Stimulated activated memory B cell treated with anti-CD40 and anti-IgM and Interleukin-4, amounts not matched to agents 10 μg/mL and 1 μg/mL and 100 μg/mL, for 72 hours (primary cell): Measurements from ENCODE around the gene GUCY1B1.

Source experiments
- ATAC-seq: fragments of 150-1000 bp; cut with Tn5 transposase; 2 replicates; pipeline ENCODE4 v1.10.0; 2021
- H3K27ac Mint-ChIP-seq: one replicate; pipeline ENCODE4 v1.8.0; 2022; ENCODE audit warnings: mild to moderate bottlenecking, mixed read lengths
- H3K27me3 Mint-ChIP-seq: one replicate; pipeline ENCODE4 v1.8.0; 2022; ENCODE audit warnings: mixed read lengths
- H3K36me3 Mint-ChIP-seq: one replicate; pipeline ENCODE4 v1.8.0; 2022; ENCODE audit warnings: mixed read lengths
- H3K4me1 Mint-ChIP-seq: one replicate; pipeline ENCODE4 v1.8.0; 2022; ENCODE audit warnings: mixed read lengths
- H3K4me3 Mint-ChIP-seq: one replicate; pipeline ENCODE4 v1.8.0; 2022; ENCODE audit warnings: mild to moderate bottlenecking, moderate library complexity, mixed read lengths
- H3K9me3 Mint-ChIP-seq: one replicate; pipeline ENCODE4 v1.8.0; 2022; ENCODE audit warnings: mixed read lengths

The GUCY1B1 gene

GRCh38 chr4:155748039-155748438 lies 10.8 kb upstream of the GUCY1B1 start:
- Mint-ChIP-seq H3K27me3 (no peaks in the 10 kb centered on the region), H3K4me1 (no peaks in the 10 kb centered on the region), H3K9me3 (no peaks in the 10 kb centered on the region), H3K36me3 (no peaks in the 10 kb centered on the region), H3K27ac (no peak overlapping the region), H3K4me3 (no peak overlapping the region)
- ATAC-seq, result no peak

- Mint-ChIP-seq H3K4me3 (no peak overlapping the region), H3K27ac (no peak overlapping the region), H3K36me3 (no peaks in the 10 kb centered on the region), H3K9me3 (no peaks in the 10 kb centered on the region), H3K4me1 (no peaks in the 10 kb centered on the region), H3K27me3 (no peaks in the 10 kb centered on the region)
- ATAC-seq, result no peak
Measured at GRCh38 chr4:155749041-155749440, 9.8 kb upstream of the GUCY1B1 start.

- no peaks in the 10 kb centered on the region for H3K36me3 Mint-ChIP-seq
- no peak overlapping the region for H3K4me3 Mint-ChIP-seq
- ATAC-seq, result no peak
- H3K27ac Mint-ChIP-seq, result no peak overlapping the region
- no peaks in the 10 kb centered on the region for H3K4me1 Mint-ChIP-seq
- H3K9me3 Mint-ChIP-seq, result no peaks in the 10 kb centered on the region
- no peaks in the 10 kb centered on the region for H3K27me3 Mint-ChIP-seq
Measured at GRCh38 chr4:155751569-155751968, 7.3 kb upstream of the GUCY1B1 start.

GRCh38 chr4:155757745-155758265 lies 1.0 kb upstream of the GUCY1B1 start:
- no peak overlapping the region for H3K4me3 Mint-ChIP-seq
- peaks cover 21% of the 10 kb centered on the region for H3K27me3 Mint-ChIP-seq
- H3K9me3 Mint-ChIP-seq, result peaks cover 2% of the 10 kb centered on the region
- H3K36me3 Mint-ChIP-seq, result no peaks in the 10 kb centered on the region
- no peak for ATAC-seq
- no peaks in the 10 kb centered on the region for H3K4me1 Mint-ChIP-seq
- no peak overlapping the region for H3K27ac Mint-ChIP-seq

- Mint-ChIP-seq H3K27ac (no peak overlapping the region), H3K4me1 (no peaks in the 10 kb centered on the region), H3K9me3 (peaks cover 2% of the 10 kb centered on the region), H3K36me3 (no peaks in the 10 kb centered on the region), H3K27me3 (peaks cover 21% of the 10 kb centered on the region), H3K4me3 (peak overlapping the region; percentile 39)
- peak; percentile 37 for ATAC-seq
Measured at GRCh38 chr4:155759372-155760252, 791 bp downstream of the GUCY1B1 start.

- Mint-ChIP-seq H3K4me3 (no peak overlapping the region), H3K9me3 (peaks cover 2% of the 10 kb centered on the region), H3K4me1 (no peaks in the 10 kb centered on the region), H3K27ac (no peak overlapping the region), H3K27me3 (peaks cover 21% of the 10 kb centered on the region), H3K36me3 (no peaks in the 10 kb centered on the region)
- no peak for ATAC-seq
Measured at GRCh38 chr4:155761047-155761446, 2.2 kb downstream of the GUCY1B1 start.

GRCh38 chr4:155761916-155762315 lies 3.1 kb downstream of the GUCY1B1 start:
- Mint-ChIP-seq H3K27me3 (peaks cover 21% of the 10 kb centered on the region), H3K27ac (no peak overlapping the region), H3K4me1 (no peaks in the 10 kb centered on the region), H3K9me3 (peaks cover 1% of the 10 kb centered on the region), H3K36me3 (no peaks in the 10 kb centered on the region), H3K4me3 (no peak overlapping the region)
- no peak for ATAC-seq

- Mint-ChIP-seq H3K27me3 (peaks cover 21% of the 10 kb centered on the region), H3K27ac (no peak overlapping the region), H3K36me3 (no peaks in the 10 kb centered on the region), H3K9me3 (no peaks in the 10 kb centered on the region), H3K4me1 (no peaks in the 10 kb centered on the region), H3K4me3 (no peak overlapping the region)
- no peak for ATAC-seq
Measured at GRCh38 chr4:155762334-155762733, 3.5 kb downstream of the GUCY1B1 start.

GRCh38 chr4:155763551-155763950 lies 4.7 kb downstream of the GUCY1B1 start:
- Mint-ChIP-seq H3K9me3 (no peaks in the 10 kb centered on the region), H3K4me3 (no peak overlapping the region), H3K27ac (no peak overlapping the region), H3K4me1 (no peaks in the 10 kb centered on the region), H3K36me3 (no peaks in the 10 kb centered on the region), H3K27me3 (peaks cover 12% of the 10 kb centered on the region)
- ATAC-seq, result no peak

GRCh38 chr4:155765149-155765548 lies 6.3 kb downstream of the GUCY1B1 start:
- Mint-ChIP-seq H3K4me1 (no peaks in the 10 kb centered on the region), H3K4me3 (no peak overlapping the region), H3K9me3 (no peaks in the 10 kb centered on the region), H3K27ac (no peak overlapping the region), H3K36me3 (no peaks in the 10 kb centered on the region), H3K27me3 (peaks cover 8% of the 10 kb centered on the region)
- ATAC-seq, result no peak

- no peaks in the 10 kb centered on the region for H3K9me3 Mint-ChIP-seq
- ATAC-seq, result no peak
- H3K4me3 Mint-ChIP-seq, result no peak overlapping the region
- H3K36me3 Mint-ChIP-seq, result no peaks in the 10 kb centered on the region
- H3K27me3 Mint-ChIP-seq, result no peaks in the 10 kb centered on the region
- no peaks in the 10 kb centered on the region for H3K4me1 Mint-ChIP-seq
- no peak overlapping the region for H3K27ac Mint-ChIP-seq
Measured at GRCh38 chr4:155766622-155767021, 7.8 kb downstream of the GUCY1B1 start.

GRCh38 chr4:155768370-155768769 lies 9.5 kb downstream of the GUCY1B1 start:
- H3K27ac Mint-ChIP-seq, result no peak overlapping the region
- no peak overlapping the region for H3K4me3 Mint-ChIP-seq
- no peaks in the 10 kb centered on the region for H3K27me3 Mint-ChIP-seq
- ATAC-seq, result no peak
- H3K36me3 Mint-ChIP-seq, result no peaks in the 10 kb centered on the region
- H3K9me3 Mint-ChIP-seq, result peaks cover under 1% of the 10 kb centered on the region
- no peaks in the 10 kb centered on the region for H3K4me1 Mint-ChIP-seq

GRCh38 chr4:155769090-155769489 lies 10.3 kb downstream of the GUCY1B1 start:
- no peaks in the 10 kb centered on the region for H3K36me3 Mint-ChIP-seq
- no peaks in the 10 kb centered on the region for H3K27me3 Mint-ChIP-seq
- H3K4me3 Mint-ChIP-seq, result no peak overlapping the region
- no peaks in the 10 kb centered on the region for H3K4me1 Mint-ChIP-seq
- H3K9me3 Mint-ChIP-seq, result peaks cover 2% of the 10 kb centered on the region
- H3K27ac Mint-ChIP-seq, result no peak overlapping the region
- no peak for ATAC-seq

GRCh38 chr4:155772459-155773195 lies 13.8 kb downstream of the GUCY1B1 start:
- H3K27ac Mint-ChIP-seq, result no peak overlapping the region
- peaks cover 5% of the 10 kb centered on the region for H3K9me3 Mint-ChIP-seq
- no peaks in the 10 kb centered on the region for H3K4me1 Mint-ChIP-seq
- no peaks in the 10 kb centered on the region for H3K27me3 Mint-ChIP-seq
- H3K4me3 Mint-ChIP-seq, result no peak overlapping the region
- H3K36me3 Mint-ChIP-seq, result no peaks in the 10 kb centered on the region
- no peak for ATAC-seq

GRCh38 chr4:155773196-155773800 lies 14.5 kb downstream of the GUCY1B1 start:
- H3K9me3 Mint-ChIP-seq, result peaks cover 5% of the 10 kb centered on the region
- no peaks in the 10 kb centered on the region for H3K36me3 Mint-ChIP-seq
- H3K4me1 Mint-ChIP-seq, result no peaks in the 10 kb centered on the region
- no peak for ATAC-seq
- H3K27ac Mint-ChIP-seq, result no peak overlapping the region
- H3K27me3 Mint-ChIP-seq, result no peaks in the 10 kb centered on the region
- no peak overlapping the region for H3K4me3 Mint-ChIP-seq
